Caco-2 (cell line): ENCODE results near the gene CFAP43. TPM values are rescaled to one million over a fixed set of nuclear protein-coding genes. Genes with fewer than 3 reads are reported as not detected.

ENCODE experiments used
- BruUV-seq: library from RNA; stranded (reverse); fragments of 400-500 nt; replicated peaks from 2 replicates; lab custom pipeline; 2021; lab: Mats Ljungman, UMichigan
- CTCF ChIA-PET: fragments of 300-600 bp; sonication (Branson Sonifier 250); formaldehyde crosslinking; loops from one replicate; lab custom pipeline; 2022; ENCODE audit warnings: antibody characterized with exemption; lab: Charles Lee
- POLR2A ChIA-PET: fragments of 300-600 bp; sonication (Branson Sonifier 250); formaldehyde crosslinking; loops from one replicate; lab custom pipeline; 2022; ENCODE audit warnings: antibody characterized with exemption; lab: Charles Lee
- DNase-seq, 2 experiments: peaks; one replicate each; pipeline versions ENCODE4 v3.0.0 to v3.0.0-alpha.2; 2020 to 2022
- H3K27me3 ChIP-seq: replicated peaks from 2 replicates; pipeline ENCODE4 v1.6.0; 2011; ENCODE audit warnings: low read length; ENCODE audit not compliant: control insufficient read depth, insufficient read depth
- H3K36me3 ChIP-seq: 2 replicates; pipeline ENCODE4 v1.5.1; 2011; ENCODE audit warnings: low read length; ENCODE audit not compliant: control insufficient read depth, insufficient read depth
- H3K4me1 ChIP-seq: fragments of 250-450 bp; sonication (Bioruptor Pico); 2 replicates; pipeline ENCODE4 v1.5.1; 2020; ENCODE audit warnings: mild to moderate bottlenecking
- H3K4me3 ChIP-seq: 2 replicates; pipeline ENCODE4 v1.5.1; 2011; ENCODE audit warnings: low read depth, mild to moderate bottlenecking, control low read depth, low read length
- H3K9me3 ChIP-seq: fragments of 250-450 bp; sonication (Bioruptor Pico); 2 replicates; pipeline ENCODE4 v1.5.1; 2020; ENCODE audit warnings: mild to moderate bottlenecking, moderate library complexity
- H3K27ac Mint-ChIP-seq: one replicate; pipeline ENCODE4 v1.8.0; 2022; ENCODE audit warnings: mixed read lengths; ENCODE audit not compliant: unreplicated experiment
- H3K27me3 Mint-ChIP-seq: one replicate; pipeline ENCODE4 v1.8.0; 2022; ENCODE audit warnings: mixed read lengths; ENCODE audit not compliant: insufficient read depth, unreplicated experiment
- H3K36me3 Mint-ChIP-seq: one replicate; pipeline ENCODE4 v1.8.0; 2022; ENCODE audit warnings: mild to moderate bottlenecking, mixed read lengths; ENCODE audit not compliant: insufficient read depth, unreplicated experiment
- H3K4me1 Mint-ChIP-seq: one replicate; pipeline ENCODE4 v1.8.0; 2022; ENCODE audit warnings: low read depth, mixed read lengths; ENCODE audit not compliant: unreplicated experiment
- H3K4me3 Mint-ChIP-seq: one replicate; pipeline ENCODE4 v1.8.0; 2022; ENCODE audit warnings: mild to moderate bottlenecking, moderate library complexity, mixed read lengths; ENCODE audit not compliant: unreplicated experiment
- H3K9me3 Mint-ChIP-seq: one replicate; pipeline ENCODE4 v1.8.0; 2022; ENCODE audit warnings: mixed read lengths; ENCODE audit not compliant: unreplicated experiment
- CTCF ChIP-seq, 2 experiments: fragments of 200-600 bp in 1 of 2; IDR thresholded peaks; 1 replicate in 1 of 2; 2 replicates in 1 of 2; pipeline versions ENCODE4 v1.5.1 to v1.8.0; 2011 to 2022; ENCODE audit warnings: antibody characterized with exemption in 1 of 2, control low read depth in 1 of 2, inconsistent platforms in 1 of 2, low read depth in 1 of 2, low read length in 1 of 2, mild to moderate bottlenecking in 1 of 2, moderate library complexity in 1 of 2; ENCODE audit not compliant: insufficient read depth in 1 of 2, severe bottlenecking in 1 of 2, unreplicated experiment in 1 of 2
- intact Hi-C: fragments of 100-400 bp; cut with micrococcal nuclease; formaldehyde crosslinking; loops from one replicate; pipeline ENCODE4 v1.10.0; 2022; ENCODE audit not compliant: unreplicated experiment
- total RNA-seq: library from RNA; stranded (reverse); gene quantifications from 2 replicates; pipeline ENCODE4 v1.2.3, GENCODE V29; 2022

CFAP43 gene
- total RNA-seq, 1 experiment from 2014 or later: 0.52 TPM

- BruUV-seq: no TSS peak
- H3K27me3 Mint-ChIP-seq: no peaks in the 10 kb centered on the region
- Histone ChIP-seq H3K4me3 (no peak overlapping the region), H3K4me1 (no peaks in the 10 kb centered on the region), H3K9me3 (no peaks in the 10 kb centered on the region), H3K36me3 (no peaks in the 10 kb centered on the region), H3K27me3 (no peaks in the 10 kb centered on the region)
- DNase-seq: no peak
- no peak overlapping the region for H3K4me3 Mint-ChIP-seq
- intact Hi-C loops: no loop called here
- H3K27ac Mint-ChIP-seq: no peak overlapping the region
- POLR2A ChIA-PET: no interaction called here
- no peak for TF ChIP-seq CTCF (IDR thresholded peaks at IDR 0.05; ENCODE audit: insufficient read depth in 1 of 2, low read depth in 1 of 2, low read length in 1 of 2, severe bottlenecking in 1 of 2, unreplicated experiment in 1 of 2)
- no peaks in the 10 kb centered on the region for H3K4me1 Mint-ChIP-seq
- no peaks in the 10 kb centered on the region for H3K36me3 Mint-ChIP-seq
- CTCF ChIA-PET: interaction anchor here (0.9 kb wide), 1 partner anchor 76 kb away, joined by 3 read pairs; the partner anchor contains the start of gene CFAP58
- no peaks in the 10 kb centered on the region for H3K9me3 Mint-ChIP-seq
Measured at GRCh38 chr10:104277785-104278184, 45.6 kb upstream of the CFAP43 start.

- Histone ChIP-seq H3K27me3 (no peaks in the 10 kb centered on the region), H3K36me3 (no peaks in the 10 kb centered on the region), H3K4me1 (no peaks in the 10 kb centered on the region), H3K9me3 (no peaks in the 10 kb centered on the region), H3K4me3 (no peak overlapping the region)
- intact Hi-C loops: no loop called here
- CTCF ChIA-PET: no interaction called here
- no peaks in the 10 kb centered on the region for H3K4me1 Mint-ChIP-seq
- no TSS peak for BruUV-seq
- no peak overlapping the region for H3K27ac Mint-ChIP-seq
- TF ChIP-seq CTCF (IDR thresholded peaks at IDR 0.05; ENCODE audit: insufficient read depth in 1 of 2, low read depth in 1 of 2, low read length in 1 of 2, severe bottlenecking in 1 of 2, unreplicated experiment in 1 of 2): no peak
- H3K36me3 Mint-ChIP-seq: no peaks in the 10 kb centered on the region
- H3K9me3 Mint-ChIP-seq: no peaks in the 10 kb centered on the region
- H3K27me3 Mint-ChIP-seq: no peaks in the 10 kb centered on the region
- POLR2A ChIA-PET: no interaction called here
- H3K4me3 Mint-ChIP-seq: no peak overlapping the region
- DNase-seq: no peak
Measured at GRCh38 chr10:104276192-104276591, 44.0 kb upstream of the CFAP43 start.

GRCh38 chr10:104274762-104275721, 42.9 kb upstream of the CFAP43 start:
- no peaks in the 10 kb centered on the region for H3K4me1 Mint-ChIP-seq
- Histone ChIP-seq H3K4me3 (no peak overlapping the region), H3K27me3 (no peaks in the 10 kb centered on the region), H3K4me1 (no peaks in the 10 kb centered on the region), H3K9me3 (no peaks in the 10 kb centered on the region), H3K36me3 (no peaks in the 10 kb centered on the region)
- ChIA-PET POLR2A (no interaction called here), CTCF (no interaction called here)
- H3K9me3 Mint-ChIP-seq: no peaks in the 10 kb centered on the region
- no TSS peak for BruUV-seq
- no peak for DNase-seq
- H3K4me3 Mint-ChIP-seq: no peak overlapping the region
- no peak for TF ChIP-seq CTCF (IDR thresholded peaks at IDR 0.05; ENCODE audit: insufficient read depth in 1 of 2, low read depth in 1 of 2, low read length in 1 of 2, severe bottlenecking in 1 of 2, unreplicated experiment in 1 of 2)
- H3K27me3 Mint-ChIP-seq: no peaks in the 10 kb centered on the region
- intact Hi-C loops: no loop called here
- H3K27ac Mint-ChIP-seq: no peak overlapping the region
- no peaks in the 10 kb centered on the region for H3K36me3 Mint-ChIP-seq
